Renal cortex interstitium (tissue), 11 donors: ENCODE results near the gene NUFIP2. TPM values are rescaled to one million over a fixed set of nuclear protein-coding genes. Genes with fewer than 3 reads are reported as not detected.

Experiments used
- DNase-seq, 11 donors: peaks; one replicate each; pipeline ENCODE4 v3.0.0-alpha.2; 2013; ENCODE audit warnings: low read depth in 9 of 11, low spot score in 4 of 11; ENCODE audit errors: extremely low read depth in 1 of 11
- polyA plus RNA-seq, 3 donors: library from polyadenylated mRNA; unstranded; fragments of 120-200 nt; gene quantifications; one replicate each; pipeline ENCODE4 v1.2.1, GENCODE V29; 2013; ENCODE audit not compliant: insufficient read length in 3 of 3

The NUFIP2 gene
- polyA plus RNA-seq, 3 donors = 36.2 to 45.0 (median 40.8) TPM

GRCh38 chr17:29215174-29215573 is 78.8 kb downstream of the NUFIP2 start:
- no peak for DNase-seq

GRCh38 chr17:29214215-29215146 is 79.5 kb downstream of the NUFIP2 start:
- no peak for DNase-seq

GRCh38 chr17:29212681-29213121 is 81.2 kb downstream of the NUFIP2 start:
- DNase-seq = no peak

GRCh38 chr17:29212094-29212631 is 81.8 kb downstream of the NUFIP2 start:
- DNase-seq = no peak

GRCh38 chr17:29210879-29211278 is 83.1 kb downstream of the NUFIP2 start:
- no peak for DNase-seq

GRCh38 chr17:29209073-29209472 is 84.9 kb downstream of the NUFIP2 start:
- no peak for DNase-seq

- no peak for DNase-seq
Measured at GRCh38 chr17:29207975-29208374, 86.0 kb downstream of the NUFIP2 start.

Other genes starting within 250 kb of the NUFIP2 start
- gene MYO18A, start 113.8 kb downstream of the NUFIP2 start, polyA plus RNA-seq = 10 to 100 TPM; 34.6 to 47.9 (median 44.4) TPM
- gene CRYBA1, start 47.3 kb downstream of the NUFIP2 start, polyA plus RNA-seq = not detected
- 10 to 100 TPM; 47.4 to 51.2 (median 48.4) TPM for gene TAOK1, start 96.2 kb upstream of the NUFIP2 start, polyA plus RNA-seq